Measurements from ENCODE around the gene TMEM45A. TPM values are rescaled to one million over a fixed set of nuclear protein-coding genes. Genes with fewer than 3 reads are reported as not detected.

TMEM45A gene
- polyA plus RNA-seq, 1 donor from 2014 or later: 2.4 TPM

- H3K9ac ChIP-seq (ENCODE audit: low read length): no peak overlapping the region
- H3K27me3 ChIP-seq (ENCODE audit: insufficient read depth, low read depth, low read length): no peaks in the 10 kb centered on the region
- H3K36me3 ChIP-seq (ENCODE audit: insufficient read depth, low read length): no peaks in the 10 kb centered on the region
Observed at GRCh38 chr3:100546020-100546744, 53.8 kb downstream of the TMEM45A start.

GRCh38 chr3:100548053-100548452 lies 55.6 kb downstream of the TMEM45A start:
- no peak overlapping the region for H3K9ac ChIP-seq (ENCODE audit: low read length)
- TF ChIP-seq POLR2AphosphoS5 (IDR thresholded peaks at IDR 0.05) (no peak), RAD21 (conservative IDR thresholded peaks at IDR 0.05) (no peak), SMC3 (conservative IDR thresholded peaks at IDR 0.05; ENCODE audit: poor library complexity) (no peak), REST (IDR thresholded peaks at IDR 0.05; ENCODE audit: borderline replicate concordance) (no peak), MXI1 (conservative IDR thresholded peaks at IDR 0.05; ENCODE audit: poor library complexity, severe bottlenecking) (no peak), EP300 (conservative IDR thresholded peaks at IDR 0.05; ENCODE audit: poor library complexity, severe bottlenecking) (no peak)
- TF ChIP-seq, protein P1, sequence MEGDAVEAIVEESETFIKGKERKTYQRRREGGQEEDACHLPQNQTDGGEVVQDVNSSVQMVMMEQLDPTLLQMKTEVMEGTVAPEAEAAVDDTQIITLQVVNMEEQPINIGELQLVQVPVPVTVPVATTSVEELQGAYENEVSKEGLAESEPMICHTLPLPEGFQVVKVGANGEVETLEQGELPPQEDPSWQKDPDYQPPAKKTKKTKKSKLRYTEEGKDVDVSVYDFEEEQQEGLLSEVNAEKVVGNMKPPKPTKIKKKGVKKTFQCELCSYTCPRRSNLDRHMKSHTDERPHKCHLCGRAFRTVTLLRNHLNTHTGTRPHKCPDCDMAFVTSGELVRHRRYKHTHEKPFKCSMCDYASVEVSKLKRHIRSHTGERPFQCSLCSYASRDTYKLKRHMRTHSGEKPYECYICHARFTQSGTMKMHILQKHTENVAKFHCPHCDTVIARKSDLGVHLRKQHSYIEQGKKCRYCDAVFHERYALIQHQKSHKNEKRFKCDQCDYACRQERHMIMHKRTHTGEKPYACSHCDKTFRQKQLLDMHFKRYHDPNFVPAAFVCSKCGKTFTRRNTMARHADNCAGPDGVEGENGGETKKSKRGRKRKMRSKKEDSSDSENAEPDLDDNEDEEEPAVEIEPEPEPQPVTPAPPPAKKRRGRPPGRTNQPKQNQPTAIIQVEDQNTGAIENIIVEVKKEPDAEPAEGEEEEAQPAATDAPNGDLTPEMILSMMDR (IDR thresholded peaks at IDR 0.05; ENCODE audit: poor library complexity, severe bottlenecking): no peak

More at GRCh38 chr3:100546020-100546744, 53.8 kb downstream of the TMEM45A start:
- H3K27ac ChIP-seq (ENCODE audit: low read length): no peak overlapping the region
- no peaks in the 10 kb centered on the region for H3K9me2 ChIP-seq (ENCODE audit: insufficient read depth, low read length)
- H2AFZ ChIP-seq (ENCODE audit: low read depth, low read length): no peak overlapping the region
- no peaks in the 10 kb centered on the region for H3K9me3 ChIP-seq (ENCODE audit: low read length)
- H4K20me1 ChIP-seq (ENCODE audit: insufficient read depth): no peaks in the 10 kb centered on the region
- H3K4me2 ChIP-seq (ENCODE audit: low read length): no peak overlapping the region
- no peak overlapping the region for H3K4me3 ChIP-seq (ENCODE audit: low read length)
- no peaks in the 10 kb centered on the region for H3K79me2 ChIP-seq (replicated peaks; ENCODE audit: insufficient read depth, low read length)
- TF ChIP-seq POLR2AphosphoS5 (IDR thresholded peaks at IDR 0.05) (no peak), EZH2 (IDR thresholded peaks at IDR 0.05; ENCODE audit: borderline replicate concordance, insufficient read depth, low read length, poor library complexity, severe bottlenecking) (no peak), RAD21 (conservative IDR thresholded peaks at IDR 0.05) (no peak), TAF1 (IDR thresholded peaks at IDR 0.05; ENCODE audit: low read depth) (no peak), EP300 (conservative IDR thresholded peaks at IDR 0.05; ENCODE audit: poor library complexity, severe bottlenecking) (no peak), MXI1 (conservative IDR thresholded peaks at IDR 0.05; ENCODE audit: poor library complexity, severe bottlenecking) (no peak), REST (IDR thresholded peaks at IDR 0.05; ENCODE audit: borderline replicate concordance) (no peak), SMC3 (conservative IDR thresholded peaks at IDR 0.05; ENCODE audit: poor library complexity) (no peak)
- TF ChIP-seq, protein P1 (IDR thresholded peaks at IDR 0.05; ENCODE audit: poor library complexity, severe bottlenecking): no peak
- H3F3A ChIP-seq (ENCODE audit: insufficient read depth, low read length, poor library complexity, severe bottlenecking): no peaks in the 10 kb centered on the region

More at GRCh38 chr3:100548053-100548452, 55.6 kb downstream of the TMEM45A start:
- no peaks in the 10 kb centered on the region for H3F3A ChIP-seq (ENCODE audit: insufficient read depth, low read length, poor library complexity, severe bottlenecking)
- no peaks in the 10 kb centered on the region for H4K20me1 ChIP-seq (ENCODE audit: insufficient read depth)
- no peak overlapping the region for H3K27ac ChIP-seq (ENCODE audit: low read length)
- H3K9me2 ChIP-seq (ENCODE audit: insufficient read depth, low read length): no peaks in the 10 kb centered on the region
- H2AFZ ChIP-seq (ENCODE audit: low read depth, low read length): no peak overlapping the region
- H3K4me2 ChIP-seq (ENCODE audit: low read length): no peak overlapping the region
- H3K79me2 ChIP-seq (replicated peaks; ENCODE audit: insufficient read depth, low read length): no peaks in the 10 kb centered on the region
- H3K9me3 ChIP-seq (ENCODE audit: low read length): no peaks in the 10 kb centered on the region
- H3K4me3 ChIP-seq (ENCODE audit: low read length): no peak overlapping the region
- no peaks in the 10 kb centered on the region for H3K36me3 ChIP-seq (ENCODE audit: insufficient read depth, low read length)
- no peaks in the 10 kb centered on the region for H3K27me3 ChIP-seq (ENCODE audit: insufficient read depth, low read depth, low read length)

Data from neural cell (in vitro differentiated cells).